Measurements from ENCODE around the gene EFCC1.
"Not testable (repeated sequence)": the region's sequence is repeated elsewhere in the genome, so short reads cannot be mapped to it uniquely, and the experiment has no call there.

Gene EFCC1

GRCh38 chr3:129056451-129057173 lies 55.5 kb downstream of the EFCC1 start:
- DNase-seq (ENCODE audit: low spot score) = peak; percentile 93

GRCh38 chr3:129057249-129057648 lies 56.1 kb downstream of the EFCC1 start:
- no peak for DNase-seq (ENCODE audit: low spot score)

- DNase-seq (ENCODE audit: low spot score) = peak; percentile 88
Observed at GRCh38 chr3:129058441-129059200, 57.5 kb downstream of the EFCC1 start.

- DNase-seq (ENCODE audit: low spot score) = peak; percentile 27
Observed at GRCh38 chr3:129059311-129059958, 58.3 kb downstream of the EFCC1 start.

GRCh38 chr3:129060276-129061022 lies 59.3 kb downstream of the EFCC1 start, which contains the start of gene GP9:
Gene GP9, plus strand, starts transcription at chr3:129060779. Its CDS starts 961 bp downstream, at chr3:129061740.
- no peak for DNase-seq (ENCODE audit: low spot score)

GRCh38 chr3:129061023-129061887 lies 60.2 kb downstream of the EFCC1 start:
- no peak for DNase-seq (ENCODE audit: low spot score)

- DNase-seq (ENCODE audit: low spot score) = no peak
Observed at GRCh38 chr3:129061888-129062834, 61.1 kb downstream of the EFCC1 start.

- DNase-seq (ENCODE audit: low spot score) = no peak
Observed at GRCh38 chr3:129063091-129063640, 62.1 kb downstream of the EFCC1 start.

GRCh38 chr3:129063841-129064482 lies 62.9 kb downstream of the EFCC1 start:
- no peak for DNase-seq (ENCODE audit: low spot score)

GRCh38 chr3:129065016-129065719 lies 64.1 kb downstream of the EFCC1 start:
- DNase-seq (ENCODE audit: low spot score) = no peak

GRCh38 chr3:129065720-129066073 lies 64.6 kb downstream of the EFCC1 start:
- peak; percentile 84 for DNase-seq (ENCODE audit: low spot score)

GRCh38 chr3:129067719-129068118 lies 66.6 kb downstream of the EFCC1 start:
- DNase-seq (ENCODE audit: low spot score) = peak; percentile 67

- no peak for DNase-seq (ENCODE audit: low spot score)
Observed at GRCh38 chr3:129068291-129068886, 67.3 kb downstream of the EFCC1 start.

GRCh38 chr3:129069313-129070085 lies 68.4 kb downstream of the EFCC1 start:
- not testable (repeated sequence) for DNase-seq (ENCODE audit: low spot score)

GRCh38 chr3:129070086-129070885 lies 69.2 kb downstream of the EFCC1 start:
- DNase-seq (ENCODE audit: low spot score) = no peak

GRCh38 chr3:129077222-129077621 lies 76.1 kb downstream of the EFCC1 start:
- no peak for DNase-seq (ENCODE audit: low spot score)
